22Rv1 (cell line): Measurements from ENCODE around the gene DRD2.
A peak's percentile ranks its signal among the peaks of the same experiment; 100 is the strongest.

Experiments
- H3K27ac ChIP-seq: fragments of 450-650 bp; 2 replicates; pipeline ENCODE4 v1.5.1; 2017
- ZFX ChIP-seq: fragments of 450-650 bp; IDR thresholded peaks from 2 replicates; pipeline ENCODE4 v1.6.1; 2017; ENCODE audit warnings: antibody characterized with exemption, borderline replicate concordance
- TF ChIP-seq, protein P1 (sequence below): fragments of 450-650 bp; IDR thresholded peaks from 2 replicates; pipeline ENCODE4 v1.5.1; 2017; ENCODE audit warnings: mild to moderate bottlenecking

The DRD2 gene

DNA sequence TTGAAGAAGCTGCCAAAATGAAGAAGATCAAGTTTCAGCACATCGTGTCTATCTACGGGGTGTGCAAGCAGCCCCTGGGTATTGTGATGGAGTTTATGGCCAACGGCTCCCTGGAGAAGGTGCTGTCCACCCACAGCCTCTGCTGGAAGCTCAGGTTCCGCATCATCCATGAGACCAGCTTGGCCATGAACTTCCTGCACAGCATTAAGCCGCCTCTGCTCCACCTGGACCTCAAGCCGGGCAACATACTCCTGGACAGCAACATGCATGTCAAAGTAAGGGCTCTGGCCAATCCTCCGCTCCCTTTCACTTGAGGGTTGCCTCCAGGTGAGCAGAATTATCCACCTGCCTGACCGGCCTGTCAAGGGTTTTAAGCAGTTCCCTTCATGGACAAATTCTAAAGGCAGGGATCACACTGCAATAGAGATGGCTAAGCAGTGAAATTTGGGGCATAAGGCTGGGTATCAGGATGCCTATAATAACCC is 81.7 kb downstream of the DRD2 start:
- no peak for TF ChIP-seq ZFX
- TF ChIP-seq, protein P1, sequence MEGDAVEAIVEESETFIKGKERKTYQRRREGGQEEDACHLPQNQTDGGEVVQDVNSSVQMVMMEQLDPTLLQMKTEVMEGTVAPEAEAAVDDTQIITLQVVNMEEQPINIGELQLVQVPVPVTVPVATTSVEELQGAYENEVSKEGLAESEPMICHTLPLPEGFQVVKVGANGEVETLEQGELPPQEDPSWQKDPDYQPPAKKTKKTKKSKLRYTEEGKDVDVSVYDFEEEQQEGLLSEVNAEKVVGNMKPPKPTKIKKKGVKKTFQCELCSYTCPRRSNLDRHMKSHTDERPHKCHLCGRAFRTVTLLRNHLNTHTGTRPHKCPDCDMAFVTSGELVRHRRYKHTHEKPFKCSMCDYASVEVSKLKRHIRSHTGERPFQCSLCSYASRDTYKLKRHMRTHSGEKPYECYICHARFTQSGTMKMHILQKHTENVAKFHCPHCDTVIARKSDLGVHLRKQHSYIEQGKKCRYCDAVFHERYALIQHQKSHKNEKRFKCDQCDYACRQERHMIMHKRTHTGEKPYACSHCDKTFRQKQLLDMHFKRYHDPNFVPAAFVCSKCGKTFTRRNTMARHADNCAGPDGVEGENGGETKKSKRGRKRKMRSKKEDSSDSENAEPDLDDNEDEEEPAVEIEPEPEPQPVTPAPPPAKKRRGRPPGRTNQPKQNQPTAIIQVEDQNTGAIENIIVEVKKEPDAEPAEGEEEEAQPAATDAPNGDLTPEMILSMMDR, result no peak
- no peak overlapping the region for H3K27ac ChIP-seq

GRCh38 chr11:113392236-113392921 is 82.8 kb downstream of the DRD2 start:
- no peak overlapping the region for H3K27ac ChIP-seq
- no peak for TF ChIP-seq ZFX
- TF ChIP-seq, protein P1, result no peak

GRCh38 chr11:113389272-113389671 is 85.9 kb downstream of the DRD2 start:
- no peak overlapping the region for H3K27ac ChIP-seq
- no peak for TF ChIP-seq ZFX
- TF ChIP-seq, protein P1, result no peak

GRCh38 chr11:113387605-113388211 is 87.5 kb downstream of the DRD2 start, which contains the start of gene ANKK1:
TSS of gene ANKK1 (plus strand) at chr11:113387779. CDS start at chr11:113387885, 106 bp downstream.
- TF ChIP-seq ZFX, result no peak
- TF ChIP-seq, protein P1, result peak; percentile 82
- no peak within 1 kb of the TSS for H3K27ac ChIP-seq

DNA sequence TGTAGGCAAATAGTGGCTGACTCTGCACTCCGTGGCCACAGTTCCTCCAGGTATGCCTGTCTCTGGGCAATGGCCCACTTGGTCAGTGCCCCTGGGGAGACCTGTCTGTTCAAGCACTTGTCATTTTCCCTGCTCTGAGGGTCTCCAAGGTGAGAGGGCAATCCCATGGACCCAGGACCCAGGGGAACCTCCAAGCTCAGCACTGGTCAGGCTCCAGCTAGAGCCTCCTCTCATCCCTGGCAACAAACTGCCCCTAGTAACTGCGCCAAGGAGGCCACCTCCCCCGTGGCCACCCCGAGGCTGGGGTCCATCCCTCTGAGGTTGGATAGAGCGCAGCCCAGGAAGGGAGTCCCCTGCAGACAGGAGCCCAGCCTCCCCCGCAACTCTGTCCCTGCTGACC is 88.3 kb downstream of the DRD2 start:
- no peak for TF ChIP-seq ZFX
- no peak overlapping the region for H3K27ac ChIP-seq

DNA sequence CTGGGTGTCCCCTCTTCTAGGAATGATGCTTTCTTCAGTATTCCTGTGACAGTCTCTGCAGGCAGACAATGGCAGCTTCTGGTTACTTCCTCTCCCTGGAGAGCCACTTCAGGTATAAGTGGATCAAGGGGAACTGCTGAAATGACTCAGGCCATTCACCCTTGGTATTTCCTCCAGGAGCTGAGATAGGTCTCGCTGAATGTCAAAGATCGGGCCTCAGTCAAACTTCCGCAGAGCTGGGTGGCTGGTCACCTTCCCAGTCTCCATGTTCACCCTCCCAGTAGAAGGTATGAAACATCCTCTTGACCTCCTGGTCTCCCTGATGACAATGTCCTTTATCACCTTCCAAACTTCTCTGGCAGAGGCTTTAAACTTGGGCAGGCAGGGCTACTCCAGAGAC is 89.4 kb downstream of the DRD2 start:
- no peak overlapping the region for H3K27ac ChIP-seq
- no peak for TF ChIP-seq ZFX
- TF ChIP-seq, protein P1, result no peak

GRCh38 chr11:113384551-113384950 is 90.6 kb downstream of the DRD2 start:
- H3K27ac ChIP-seq, result no peak overlapping the region
- no peak for TF ChIP-seq ZFX
- TF ChIP-seq, protein P1, result no peak
